Measurements from ENCODE around the gene ZNF222. TPM values are rescaled to one million over a fixed set of nuclear protein-coding genes. Genes with fewer than 3 reads are reported as not detected.
A peak's percentile ranks its signal among the peaks of the same experiment; 100 is the strongest.

Gene ZNF222
- total and polyA plus RNA-seq, 4 donors, result 2.5 to 5.9 (median 4.0) TPM

- H3K4me3 ChIP-seq, result no peak overlapping the region
- DNase-seq (no peak), ATAC-seq (ENCODE audit: insufficient read depth, low FRiP score) (no peak)
- H3K9ac ChIP-seq (ENCODE audit: insufficient read depth in 1 of 2, low read length in 2 of 2), result no peak overlapping the region
- H3K27ac ChIP-seq (ENCODE audit: low read depth in 1 of 2, low read length in 1 of 2), result no peak overlapping the region
- H3K4me1 ChIP-seq (ENCODE audit: control insufficient read depth in 5 of 5, insufficient read depth in 5 of 5, low read length in 5 of 5), result peaks cover 0 to 8% (median 0%) of the 10 kb centered on the region in 5 donors
- no peak for TF ChIP-seq CTCF (IDR thresholded peaks at IDR 0.05; ENCODE audit: control extremely low read depth, extremely low read depth)
- H3K9me3 ChIP-seq (ENCODE audit: control insufficient read depth in 4 of 4, insufficient read depth in 3 of 4, low read length in 3 of 4), result peaks cover 0 to 7% (median 2%) of the 10 kb centered on the region in 4 donors
- no peaks in the 10 kb centered on the region for H3K36me3 ChIP-seq (ENCODE audit: control insufficient read depth in 4 of 4, insufficient read depth in 4 of 4, low read length in 4 of 4)
- H3K27me3 ChIP-seq (ENCODE audit: control insufficient read depth in 3 of 3, insufficient read depth in 3 of 3, low read length in 2 of 3), result no peaks in the 10 kb centered on the region
These were observed 4.0 kb upstream of the ZNF222 start for GRCh38 chr19:44021221-44021620.

GRCh38 chr19:44024900-44025216, 321 bp upstream of the ZNF222 start:
- H3K4me3 ChIP-seq, result peak overlapping the region; percentile 80
- DNase-seq (no peak), ATAC-seq (ENCODE audit: insufficient read depth, low FRiP score) (no peak)
- H3K9ac ChIP-seq (ENCODE audit: insufficient read depth in 1 of 2, low read length in 2 of 2), result peak overlapping the region; percentile 79 to 92
- no peak overlapping the region for H3K27ac ChIP-seq (ENCODE audit: low read depth in 1 of 2, low read length in 1 of 2)
- H3K36me3 ChIP-seq (ENCODE audit: control insufficient read depth in 4 of 4, insufficient read depth in 4 of 4, low read length in 4 of 4), result peaks cover 12 to 32% (median 28%) of the 10 kb centered on the region in 4 donors
- H3K9me3 ChIP-seq (ENCODE audit: control insufficient read depth in 4 of 4, insufficient read depth in 3 of 4, low read length in 3 of 4), result peaks cover 3 to 21% (median 14%) of the 10 kb centered on the region in 4 donors
- TF ChIP-seq CTCF (IDR thresholded peaks at IDR 0.05; ENCODE audit: control extremely low read depth, extremely low read depth), result no peak
- H3K4me1 ChIP-seq (ENCODE audit: control insufficient read depth in 5 of 5, insufficient read depth in 5 of 5, low read length in 5 of 5), result peaks cover 0 to 8% (median 0%) of the 10 kb centered on the region in 5 donors
- H3K27me3 ChIP-seq (ENCODE audit: control insufficient read depth in 3 of 3, insufficient read depth in 3 of 3, low read length in 2 of 3), result no peaks in the 10 kb centered on the region
- 48 to 49% methylated on average over 4 of the region's 4 CpGs for WGBS, 2 donors

GRCh38 chr19:44026622-44027021, 1.4 kb downstream of the ZNF222 start:
- ATAC-seq (ENCODE audit: insufficient read depth, low FRiP score) (no peak), DNase-seq (no peak)
- H3K27ac ChIP-seq (ENCODE audit: low read depth in 1 of 2, low read length in 1 of 2), result no peak overlapping the region
- 96 to 98% methylated on average over 6 of the region's 6 CpGs for WGBS, 2 donors
- peaks cover 0 to 8% (median 0%) of the 10 kb centered on the region in 5 donors for H3K4me1 ChIP-seq (ENCODE audit: control insufficient read depth in 5 of 5, insufficient read depth in 5 of 5, low read length in 5 of 5)
- no peaks in the 10 kb centered on the region for H3K27me3 ChIP-seq (ENCODE audit: control insufficient read depth in 3 of 3, insufficient read depth in 3 of 3, low read length in 2 of 3)
- peaks cover 17 to 48% (median 42%) of the 10 kb centered on the region in 4 donors for H3K36me3 ChIP-seq (ENCODE audit: control insufficient read depth in 4 of 4, insufficient read depth in 4 of 4, low read length in 4 of 4)
- no peak overlapping the region for H3K4me3 ChIP-seq
- no peak overlapping the region for H3K9ac ChIP-seq (ENCODE audit: insufficient read depth in 1 of 2, low read length in 2 of 2)
- no peak for TF ChIP-seq CTCF (IDR thresholded peaks at IDR 0.05; ENCODE audit: control extremely low read depth, extremely low read depth)
- H3K9me3 ChIP-seq (ENCODE audit: control insufficient read depth in 4 of 4, insufficient read depth in 3 of 4, low read length in 3 of 4), result peaks cover 14 to 30% (median 20%) of the 10 kb centered on the region in 4 donors

- DNase-seq (no peak), ATAC-seq (ENCODE audit: insufficient read depth, low FRiP score) (no peak)
- no peaks in the 10 kb centered on the region for H3K4me1 ChIP-seq (ENCODE audit: control insufficient read depth in 5 of 5, insufficient read depth in 5 of 5, low read length in 5 of 5)
- H3K27me3 ChIP-seq (ENCODE audit: control insufficient read depth in 3 of 3, insufficient read depth in 3 of 3, low read length in 2 of 3), result no peaks in the 10 kb centered on the region
- H3K9me3 ChIP-seq (ENCODE audit: control insufficient read depth in 4 of 4, insufficient read depth in 3 of 4, low read length in 3 of 4), result peaks cover 23 to 74% (median 38%) of the 10 kb centered on the region in 4 donors
- H3K36me3 ChIP-seq (ENCODE audit: control insufficient read depth in 4 of 4, insufficient read depth in 4 of 4, low read length in 4 of 4), result peaks cover 20 to 53% (median 49%) of the 10 kb centered on the region in 4 donors
- 87 to 97% methylated on average over 1 of the region's 1 CpG for WGBS, 2 donors
- no peak overlapping the region for H3K4me3 ChIP-seq
- no peak overlapping the region for H3K27ac ChIP-seq (ENCODE audit: low read depth in 1 of 2, low read length in 1 of 2)
- TF ChIP-seq CTCF (IDR thresholded peaks at IDR 0.05; ENCODE audit: control extremely low read depth, extremely low read depth), result no peak
- no peak overlapping the region for H3K9ac ChIP-seq (ENCODE audit: insufficient read depth in 1 of 2, low read length in 2 of 2)
These were observed 6.9 kb downstream of the ZNF222 start for GRCh38 chr19:44032001-44032610.
